NB4 (cell line): ENCODE data around the gene CNR2.

ENCODE experiments used
- DNase-seq: peaks from one replicate; pipeline ENCODE4 v3.0.0; 2010; ENCODE audit warnings: low read depth
- H3K4me3 ChIP-seq: one replicate; pipeline ENCODE4 v1.5.1; 2011; ENCODE audit warnings: mild to moderate bottlenecking, low read depth, low read length, moderate library complexity
- CTCF ChIP-seq: IDR thresholded peaks from one replicate; pipeline ENCODE4 v1.5.1; 2012; ENCODE audit warnings: low read depth, low read length
- MAX ChIP-seq: IDR thresholded peaks from 2 replicates; pipeline ENCODE4 v1.6.1; 2011; ENCODE audit warnings: low read depth, low read length
- MYC ChIP-seq: IDR thresholded peaks from 2 replicates; pipeline ENCODE4 v1.6.1; 2011; ENCODE audit warnings: low read depth, low read length
- POLR2A ChIP-seq: IDR thresholded peaks from 2 replicates; pipeline ENCODE4 v1.6.1; 2011; ENCODE audit warnings: mild to moderate bottlenecking; ENCODE audit not compliant: insufficient read length; ENCODE audit errors: extremely low read depth

The CNR2 gene

GRCh38 chr1:23957096-23957495, 43.9 kb upstream of the CNR2 start:
- no peak overlapping the region for H3K4me3 ChIP-seq
- TF ChIP-seq MYC (no peak), CTCF (no peak), MAX (no peak), POLR2A (no peak)
- no peak for DNase-seq

GRCh38 chr1:23953020-23953419, 39.9 kb upstream of the CNR2 start:
- no peak overlapping the region for H3K4me3 ChIP-seq
- no peak for DNase-seq
- TF ChIP-seq MAX (no peak), MYC (no peak), CTCF (no peak), POLR2A (no peak)

GRCh38 chr1:23947366-23947765, 34.2 kb upstream of the CNR2 start:
- H3K4me3 ChIP-seq, result no peak overlapping the region
- DNase-seq, result no peak
- TF ChIP-seq MAX, result no peak
- TF ChIP-seq POLR2A, result no peak
- TF ChIP-seq CTCF, result no peak
- no peak for TF ChIP-seq MYC

GRCh38 chr1:23936481-23937176, 23.5 kb upstream of the CNR2 start:
- no peak for DNase-seq
- H3K4me3 ChIP-seq, result no peak overlapping the region
- TF ChIP-seq MYC (no peak), POLR2A (no peak), MAX (no peak), CTCF (no peak)

GRCh38 chr1:23931491-23931880, 18.3 kb upstream of the CNR2 start:
- TF ChIP-seq POLR2A (no peak), CTCF (no peak), MYC (no peak), MAX (no peak)
- no peak for DNase-seq
- H3K4me3 ChIP-seq, result no peak overlapping the region
